Liver (tissue), 3 donors: ENCODE data around the gene ZNF689.

Source experiments
- ATF3 ChIP-seq: IDR thresholded peaks from 2 replicates; pipeline ENCODE4 v1.6.1; 2016; ENCODE audit warnings: antibody characterized with exemption
- CTCF ChIP-seq: fragments of 150-350 bp; IDR thresholded peaks from 2 replicates; pipeline ENCODE4 v1.5.1; 2017; ENCODE audit warnings: improper control_type of control experiment, low read depth, low read length; ENCODE audit not compliant: missing input control
- EGR1 ChIP-seq, 2 donors: IDR thresholded peaks; 2 replicates each; pipeline ENCODE4 v1.6.1; 2016 to 2018; ENCODE audit warnings: antibody characterized with exemption in 2 of 2, low read depth in 2 of 2
- MAX ChIP-seq: IDR thresholded peaks from 2 replicates; pipeline ENCODE4 v1.6.1; 2016; ENCODE audit warnings: antibody characterized with exemption
- NR2F2 ChIP-seq: IDR thresholded peaks from 2 replicates; pipeline ENCODE4 v1.6.1; 2016; ENCODE audit warnings: antibody characterized with exemption
- REST ChIP-seq: IDR thresholded peaks from 2 replicates; pipeline ENCODE4 v1.6.1; 2016; ENCODE audit warnings: antibody characterized with exemption, mild to moderate bottlenecking
- SP1 ChIP-seq: IDR thresholded peaks from 2 replicates; pipeline ENCODE4 v1.6.1; 2018; ENCODE audit warnings: antibody characterized with exemption, mild to moderate bottlenecking
- TAF1 ChIP-seq: conservative IDR thresholded peaks from 2 replicates; pipeline ENCODE4 v1.6.1; 2016; ENCODE audit warnings: antibody characterized with exemption, mild to moderate bottlenecking
- YY1 ChIP-seq: IDR thresholded peaks from 2 replicates; pipeline ENCODE4 v1.6.1; 2016; ENCODE audit warnings: antibody characterized with exemption, mild to moderate bottlenecking
- ZBTB33 ChIP-seq: IDR thresholded peaks from 2 replicates; pipeline ENCODE4 v1.6.1; 2016; ENCODE audit warnings: antibody characterized with exemption
- donor health status: healthy.
- donor health status: healthy.

- TF ChIP-seq ATF3 (no peak), CTCF (no peak), NR2F2 (no peak), YY1 (no peak), EGR1 (IDR thresholded peaks at IDR 0.05; ENCODE audit: low read depth in 2 of 2) (no peak), ZBTB33 (no peak), SP1 (no peak), TAF1 (no peak), MAX (no peak), REST (no peak)
Measured at GRCh38 chr16:30569281-30569680, 40.9 kb downstream of the ZNF689 start.
